ENCODE measurements around the gene HAUS7.

DNA sequence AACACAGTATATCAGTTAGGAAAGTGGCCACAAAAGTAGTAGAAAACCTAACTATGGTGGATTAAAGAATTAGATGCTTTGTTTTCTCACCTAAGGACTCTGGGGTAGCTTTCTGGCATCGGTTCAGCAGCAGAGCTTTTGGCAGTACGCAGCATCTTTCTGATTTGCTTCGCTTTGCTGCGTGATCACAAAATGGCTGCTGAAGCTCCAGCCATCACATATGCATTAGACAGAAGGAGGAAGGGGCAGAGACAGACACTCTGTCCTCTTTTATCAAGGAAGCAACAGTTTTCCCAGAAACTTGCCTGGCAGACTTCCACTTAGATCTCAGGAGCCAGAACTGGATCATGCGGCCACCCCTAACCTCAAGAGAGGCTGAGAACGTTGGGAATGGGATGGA, 39.6 kb downstream of the HAUS7 start:
- TF ChIP-seq, protein P1, sequence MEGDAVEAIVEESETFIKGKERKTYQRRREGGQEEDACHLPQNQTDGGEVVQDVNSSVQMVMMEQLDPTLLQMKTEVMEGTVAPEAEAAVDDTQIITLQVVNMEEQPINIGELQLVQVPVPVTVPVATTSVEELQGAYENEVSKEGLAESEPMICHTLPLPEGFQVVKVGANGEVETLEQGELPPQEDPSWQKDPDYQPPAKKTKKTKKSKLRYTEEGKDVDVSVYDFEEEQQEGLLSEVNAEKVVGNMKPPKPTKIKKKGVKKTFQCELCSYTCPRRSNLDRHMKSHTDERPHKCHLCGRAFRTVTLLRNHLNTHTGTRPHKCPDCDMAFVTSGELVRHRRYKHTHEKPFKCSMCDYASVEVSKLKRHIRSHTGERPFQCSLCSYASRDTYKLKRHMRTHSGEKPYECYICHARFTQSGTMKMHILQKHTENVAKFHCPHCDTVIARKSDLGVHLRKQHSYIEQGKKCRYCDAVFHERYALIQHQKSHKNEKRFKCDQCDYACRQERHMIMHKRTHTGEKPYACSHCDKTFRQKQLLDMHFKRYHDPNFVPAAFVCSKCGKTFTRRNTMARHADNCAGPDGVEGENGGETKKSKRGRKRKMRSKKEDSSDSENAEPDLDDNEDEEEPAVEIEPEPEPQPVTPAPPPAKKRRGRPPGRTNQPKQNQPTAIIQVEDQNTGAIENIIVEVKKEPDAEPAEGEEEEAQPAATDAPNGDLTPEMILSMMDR (IDR thresholded peaks at IDR 0.05): no peak
- TF ChIP-seq POLR2AphosphoS5 (IDR thresholded peaks at IDR 0.05): no peak
- no peak for TF ChIP-seq EP300 (IDR thresholded peaks at IDR 0.05)
